ENCODE results near the gene ERBIN.

Gene ERBIN, protein sequence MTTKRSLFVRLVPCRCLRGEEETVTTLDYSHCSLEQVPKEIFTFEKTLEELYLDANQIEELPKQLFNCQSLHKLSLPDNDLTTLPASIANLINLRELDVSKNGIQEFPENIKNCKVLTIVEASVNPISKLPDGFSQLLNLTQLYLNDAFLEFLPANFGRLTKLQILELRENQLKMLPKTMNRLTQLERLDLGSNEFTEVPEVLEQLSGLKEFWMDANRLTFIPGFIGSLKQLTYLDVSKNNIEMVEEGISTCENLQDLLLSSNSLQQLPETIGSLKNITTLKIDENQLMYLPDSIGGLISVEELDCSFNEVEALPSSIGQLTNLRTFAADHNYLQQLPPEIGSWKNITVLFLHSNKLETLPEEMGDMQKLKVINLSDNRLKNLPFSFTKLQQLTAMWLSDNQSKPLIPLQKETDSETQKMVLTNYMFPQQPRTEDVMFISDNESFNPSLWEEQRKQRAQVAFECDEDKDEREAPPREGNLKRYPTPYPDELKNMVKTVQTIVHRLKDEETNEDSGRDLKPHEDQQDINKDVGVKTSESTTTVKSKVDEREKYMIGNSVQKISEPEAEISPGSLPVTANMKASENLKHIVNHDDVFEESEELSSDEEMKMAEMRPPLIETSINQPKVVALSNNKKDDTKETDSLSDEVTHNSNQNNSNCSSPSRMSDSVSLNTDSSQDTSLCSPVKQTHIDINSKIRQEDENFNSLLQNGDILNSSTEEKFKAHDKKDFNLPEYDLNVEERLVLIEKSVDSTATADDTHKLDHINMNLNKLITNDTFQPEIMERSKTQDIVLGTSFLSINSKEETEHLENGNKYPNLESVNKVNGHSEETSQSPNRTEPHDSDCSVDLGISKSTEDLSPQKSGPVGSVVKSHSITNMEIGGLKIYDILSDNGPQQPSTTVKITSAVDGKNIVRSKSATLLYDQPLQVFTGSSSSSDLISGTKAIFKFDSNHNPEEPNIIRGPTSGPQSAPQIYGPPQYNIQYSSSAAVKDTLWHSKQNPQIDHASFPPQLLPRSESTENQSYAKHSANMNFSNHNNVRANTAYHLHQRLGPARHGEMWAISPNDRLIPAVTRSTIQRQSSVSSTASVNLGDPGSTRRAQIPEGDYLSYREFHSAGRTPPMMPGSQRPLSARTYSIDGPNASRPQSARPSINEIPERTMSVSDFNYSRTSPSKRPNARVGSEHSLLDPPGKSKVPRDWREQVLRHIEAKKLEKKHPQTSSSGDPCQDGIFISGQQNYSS (N-terminal part only)

DNA sequence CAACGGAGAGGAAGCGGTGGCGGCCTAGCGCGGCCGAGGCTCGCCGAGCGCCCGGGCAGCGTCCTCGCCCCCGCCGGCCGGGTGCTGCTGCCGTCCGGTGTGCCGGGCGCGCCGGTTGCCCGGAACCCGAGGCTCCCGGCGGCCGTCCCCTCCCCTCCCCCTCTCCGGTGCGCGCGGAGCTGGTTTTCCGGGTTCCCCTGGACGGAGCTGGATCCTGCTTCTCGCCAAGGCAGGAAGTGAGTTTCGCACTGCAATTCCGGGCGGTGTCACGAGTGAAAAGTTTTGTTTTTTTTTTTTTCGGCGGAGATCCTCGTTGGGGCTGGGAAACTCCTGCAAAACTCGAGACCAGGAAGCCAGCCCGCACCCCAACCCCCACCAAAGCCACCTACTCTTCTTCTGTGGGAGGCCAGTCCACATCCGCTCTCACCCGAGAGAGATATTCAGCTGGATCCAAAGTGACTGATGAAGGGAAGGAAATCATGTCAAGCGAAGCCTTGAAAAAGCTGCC lies at the start of gene ERBIN:
TSS of gene ERBIN (plus strand) at position 300 of the 508 bp plus-strand sequence. CDS start 66,144 bp downstream, outside the sequence.
- no peak for TF ChIP-seq GATA3 (IDR thresholded peaks at IDR 0.05; ENCODE audit: low read depth, low read length)
- TF ChIP-seq GATA2 (IDR thresholded peaks at IDR 0.05; ENCODE audit: low read depth, low read length) = no peak

DNA sequence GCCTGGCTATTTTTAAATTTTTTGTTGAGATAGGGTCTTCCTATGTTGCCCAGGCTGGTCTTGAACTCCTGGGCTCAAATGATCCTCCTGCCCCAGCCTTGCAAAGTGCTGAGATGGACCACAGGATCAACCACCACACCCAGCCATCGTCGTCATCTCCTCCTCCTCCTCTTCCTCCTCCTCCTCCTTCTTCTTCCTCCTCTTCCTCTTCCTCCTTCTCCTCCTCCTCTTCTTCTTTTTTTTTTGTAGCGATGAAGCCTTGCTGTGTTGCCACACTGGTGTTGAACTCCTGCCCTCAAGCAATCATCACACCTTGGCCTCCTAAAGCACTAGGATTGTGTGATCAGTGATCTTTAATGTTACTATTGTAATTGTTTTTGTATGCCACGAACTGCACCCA lies 49.4 kb upstream of the ERBIN start:
- TF ChIP-seq GATA3 (IDR thresholded peaks at IDR 0.05; ENCODE audit: low read depth, low read length) (no peak), GATA2 (IDR thresholded peaks at IDR 0.05; ENCODE audit: low read depth, low read length) (no peak)

DNA sequence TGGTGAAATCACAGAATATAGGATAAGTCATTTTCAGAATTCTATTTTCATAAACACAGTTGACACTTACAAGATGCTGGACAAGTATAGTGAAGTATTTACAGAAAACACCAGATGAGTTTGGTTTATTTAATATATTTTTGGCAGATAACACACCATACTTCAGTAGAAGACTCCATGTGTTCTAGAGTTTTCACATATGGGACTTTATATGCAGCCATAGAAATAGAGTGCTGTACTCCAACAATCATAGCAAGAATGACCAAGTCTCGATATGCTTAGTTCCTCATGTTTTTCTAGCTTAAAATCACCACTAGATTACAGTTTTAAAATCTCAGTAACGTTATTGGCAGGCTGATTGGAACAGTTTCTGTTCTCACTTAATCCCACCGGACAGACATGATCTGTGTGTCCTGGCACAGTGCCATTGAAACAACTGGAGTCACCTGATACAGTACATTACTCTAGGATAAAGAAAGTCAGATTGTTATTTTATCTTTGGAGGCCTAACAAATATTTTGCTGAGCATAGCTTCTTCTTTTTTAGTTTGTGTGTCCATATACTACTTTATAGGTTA lies 45.8 kb upstream of the ERBIN start:
- no peak for TF ChIP-seq GATA3 (IDR thresholded peaks at IDR 0.05; ENCODE audit: low read depth, low read length)
- no peak for TF ChIP-seq GATA2 (IDR thresholded peaks at IDR 0.05; ENCODE audit: low read depth, low read length)

DNA sequence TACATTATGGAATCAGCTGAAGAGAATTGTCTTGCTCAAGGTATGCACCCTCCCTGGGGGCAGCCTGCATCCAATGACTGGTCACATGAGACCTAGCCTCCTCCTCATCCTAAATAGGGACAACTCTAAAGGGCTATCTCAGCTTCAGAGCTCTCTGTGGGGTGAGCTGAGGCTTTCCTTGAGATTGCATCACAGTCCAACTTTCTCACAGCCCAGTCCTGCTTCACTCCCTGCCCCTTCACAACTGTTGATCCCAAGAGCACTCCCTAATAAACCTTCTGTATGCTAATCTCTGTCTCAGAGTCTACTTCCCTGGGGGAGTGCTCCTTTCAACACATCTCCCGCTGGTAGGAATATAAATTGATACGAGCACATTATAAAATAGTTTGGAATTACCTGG lies 44.1 kb upstream of the ERBIN start:
- no peak for TF ChIP-seq GATA3 (IDR thresholded peaks at IDR 0.05; ENCODE audit: low read depth, low read length)
- no peak for TF ChIP-seq GATA2 (IDR thresholded peaks at IDR 0.05; ENCODE audit: low read depth, low read length)

DNA sequence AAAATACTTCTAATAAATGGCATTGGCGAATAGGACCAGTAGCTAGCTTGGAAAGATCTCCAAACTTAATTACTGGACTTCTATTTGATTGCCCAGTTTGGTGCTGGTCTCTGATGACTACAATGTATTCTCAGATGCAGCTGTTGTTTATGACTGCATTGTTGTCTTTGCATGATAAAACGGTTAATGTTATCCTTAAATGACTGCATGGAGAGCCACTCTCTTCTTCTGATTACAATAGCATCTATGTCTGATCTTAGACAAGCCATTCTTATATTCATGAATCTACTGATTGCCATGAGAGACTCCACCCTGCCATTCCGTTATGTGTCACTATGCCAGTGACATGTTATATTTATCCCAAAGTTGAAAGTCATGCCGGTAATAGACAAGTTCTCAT lies 42.9 kb upstream of the ERBIN start:
- TF ChIP-seq GATA3 (IDR thresholded peaks at IDR 0.05; ENCODE audit: low read depth, low read length) (no peak), GATA2 (IDR thresholded peaks at IDR 0.05; ENCODE audit: low read depth, low read length) (no peak)

DNA sequence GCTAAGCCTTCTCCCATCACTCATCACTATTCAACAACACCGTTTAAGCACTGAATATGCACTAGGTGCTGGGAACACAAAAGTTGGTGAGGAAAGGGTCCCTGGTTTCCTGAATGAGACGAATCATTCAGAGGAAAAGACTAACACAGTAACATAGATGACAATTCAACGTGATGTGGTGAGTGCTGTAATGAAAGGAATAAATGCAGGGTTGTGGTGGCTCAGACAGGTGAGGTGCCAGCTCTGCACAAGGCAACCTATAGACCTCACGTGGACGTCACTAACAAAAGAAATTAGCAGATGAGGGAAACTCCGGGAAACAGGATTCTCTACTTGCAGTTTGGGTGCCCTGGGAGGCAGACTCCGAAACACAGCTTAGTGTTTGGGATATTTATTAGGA lies 40.0 kb upstream of the ERBIN start:
- no peak for TF ChIP-seq GATA2 (IDR thresholded peaks at IDR 0.05; ENCODE audit: low read depth, low read length)
- no peak for TF ChIP-seq GATA3 (IDR thresholded peaks at IDR 0.05; ENCODE audit: low read depth, low read length)

DNA sequence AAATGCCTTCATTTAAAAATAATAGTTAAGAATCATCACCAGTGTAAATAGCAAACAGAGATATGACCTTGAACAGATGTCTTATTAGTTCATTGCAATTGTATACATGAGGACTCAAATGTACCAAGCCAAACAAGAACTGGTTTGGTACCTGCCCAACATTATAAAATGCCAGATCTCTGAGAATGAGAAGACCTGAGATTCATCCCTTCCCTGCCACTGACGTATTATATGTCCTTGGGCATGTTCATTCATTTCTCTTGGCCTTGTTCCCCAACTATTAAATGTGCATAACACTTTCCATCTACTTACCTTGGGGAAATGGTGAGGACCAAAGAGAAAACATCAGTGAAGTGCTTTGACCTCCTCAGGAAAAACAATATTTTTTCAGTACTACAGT lies 33.6 kb upstream of the ERBIN start:
- TF ChIP-seq GATA3 (IDR thresholded peaks at IDR 0.05; ENCODE audit: low read depth, low read length) (no peak), GATA2 (IDR thresholded peaks at IDR 0.05; ENCODE audit: low read depth, low read length) (no peak)

DNA sequence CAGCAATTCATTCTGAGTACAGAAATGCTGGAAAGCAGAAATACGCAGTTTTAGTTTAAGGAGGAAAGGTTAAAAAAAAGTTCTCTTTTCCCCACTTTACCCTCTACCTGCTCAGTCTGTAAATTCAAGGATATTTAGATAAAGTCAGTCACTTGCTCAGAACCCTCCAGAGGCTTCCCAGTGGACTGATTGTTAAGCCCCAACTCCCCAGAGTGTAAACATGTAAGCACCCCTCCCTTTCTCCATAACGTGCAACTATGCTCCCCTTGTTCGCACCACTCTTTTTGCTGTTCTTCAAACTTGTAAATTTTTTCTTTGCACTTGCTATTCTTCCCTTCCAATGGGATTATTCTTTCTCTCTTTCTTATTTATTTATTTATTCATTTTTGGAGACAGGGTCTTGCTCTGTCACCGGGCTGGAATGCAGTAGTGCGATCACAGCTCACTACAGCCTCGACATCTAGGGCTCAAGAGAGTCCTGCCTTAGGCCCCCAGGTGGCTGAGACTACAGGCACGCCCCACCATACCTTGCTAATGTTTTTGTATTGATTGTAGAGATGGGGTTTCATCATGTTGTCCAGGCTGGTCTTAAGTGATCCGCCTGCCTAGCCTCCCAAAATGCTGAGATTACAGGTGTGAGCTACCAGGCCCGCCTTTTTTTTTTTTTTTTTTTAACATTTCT lies 32.5 kb upstream of the ERBIN start:
- no peak for TF ChIP-seq GATA2 (IDR thresholded peaks at IDR 0.05; ENCODE audit: low read depth, low read length)
- no peak for TF ChIP-seq GATA3 (IDR thresholded peaks at IDR 0.05; ENCODE audit: low read depth, low read length)

DNA sequence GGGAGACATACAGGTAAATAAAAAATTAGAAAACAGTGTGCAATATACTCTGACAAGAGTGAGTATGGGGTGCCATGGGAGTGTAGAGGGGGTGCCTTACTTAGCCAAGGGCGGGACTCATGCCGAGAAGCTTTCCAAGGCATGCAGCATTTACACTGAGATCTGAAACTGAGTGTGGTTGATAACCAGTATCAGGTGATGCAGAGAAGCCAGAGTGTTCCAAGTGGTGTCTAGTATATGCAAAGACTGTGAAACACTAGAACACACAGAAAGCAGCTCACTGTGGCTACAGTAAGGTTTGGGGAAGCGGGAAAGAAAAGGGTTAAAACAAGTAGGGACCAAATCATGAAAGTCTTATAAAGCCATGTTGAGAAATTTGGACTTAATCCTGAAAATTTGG lies 30.5 kb upstream of the ERBIN start:
- TF ChIP-seq GATA3 (IDR thresholded peaks at IDR 0.05; ENCODE audit: low read depth, low read length) (no peak), GATA2 (IDR thresholded peaks at IDR 0.05; ENCODE audit: low read depth, low read length) (no peak)

DNA sequence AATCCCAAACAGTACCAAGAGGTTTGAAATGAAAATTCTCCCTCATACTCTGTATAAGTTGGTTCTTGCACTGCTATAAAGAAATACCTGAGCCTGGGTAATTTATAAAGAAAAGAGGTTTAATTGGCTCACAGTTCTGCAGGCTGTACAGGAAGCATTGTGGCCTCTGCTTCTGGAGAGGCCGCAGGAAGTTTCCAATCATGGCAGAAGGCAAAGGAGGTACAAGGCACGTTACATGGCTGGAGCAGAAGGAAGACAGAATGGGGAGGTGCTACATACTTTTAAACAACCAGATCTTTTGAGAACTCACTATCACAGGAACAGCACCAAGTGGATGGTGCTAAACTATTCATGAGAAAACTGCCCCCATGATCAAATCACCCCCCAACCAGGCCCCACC lies 25.6 kb upstream of the ERBIN start:
- no peak for TF ChIP-seq GATA2 (IDR thresholded peaks at IDR 0.05; ENCODE audit: low read depth, low read length)
- no peak for TF ChIP-seq GATA3 (IDR thresholded peaks at IDR 0.05; ENCODE audit: low read depth, low read length)

DNA sequence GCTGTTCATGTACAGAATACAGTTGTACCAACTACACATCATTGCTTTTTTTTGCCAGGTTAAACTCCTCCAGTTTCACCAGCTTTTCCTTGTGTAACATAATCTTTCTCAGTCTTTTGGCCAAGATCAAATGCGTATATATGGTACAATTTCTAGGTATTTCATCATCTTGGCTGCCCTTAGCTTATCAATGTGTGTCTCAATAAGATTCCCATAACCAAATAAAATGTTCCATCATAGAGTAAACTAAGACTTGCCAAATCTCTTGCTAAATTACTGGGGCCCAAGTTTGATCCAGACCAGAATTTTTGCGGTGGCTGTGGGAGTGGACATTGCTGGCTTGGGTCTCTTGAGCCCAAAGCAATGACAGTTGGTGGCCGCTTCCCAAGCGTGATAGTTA lies 24.3 kb upstream of the ERBIN start:
- TF ChIP-seq GATA3 (IDR thresholded peaks at IDR 0.05; ENCODE audit: low read depth, low read length) = no peak
- TF ChIP-seq GATA2 (IDR thresholded peaks at IDR 0.05; ENCODE audit: low read depth, low read length) = no peak

DNA sequence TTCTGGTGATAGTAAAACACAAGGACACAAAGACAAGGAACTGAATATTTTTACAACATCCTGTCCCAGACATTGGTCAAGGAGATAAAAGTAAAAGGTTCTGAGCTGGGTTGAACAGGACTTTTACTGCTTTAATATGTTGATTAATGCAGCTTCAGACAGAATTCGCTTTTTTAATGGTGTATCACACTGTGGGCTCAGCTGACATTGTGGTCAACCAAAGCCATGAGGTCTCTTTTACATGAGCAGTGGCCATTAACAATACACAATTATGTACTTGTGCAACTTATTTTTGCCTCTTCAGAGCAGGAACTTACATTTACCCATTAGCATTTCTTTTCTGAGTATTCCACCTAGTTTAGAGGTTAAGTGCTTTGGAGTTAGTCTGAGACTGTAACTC lies 22.8 kb upstream of the ERBIN start:
- no peak for TF ChIP-seq GATA3 (IDR thresholded peaks at IDR 0.05; ENCODE audit: low read depth, low read length)
- TF ChIP-seq GATA2 (IDR thresholded peaks at IDR 0.05; ENCODE audit: low read depth, low read length) = no peak

DNA sequence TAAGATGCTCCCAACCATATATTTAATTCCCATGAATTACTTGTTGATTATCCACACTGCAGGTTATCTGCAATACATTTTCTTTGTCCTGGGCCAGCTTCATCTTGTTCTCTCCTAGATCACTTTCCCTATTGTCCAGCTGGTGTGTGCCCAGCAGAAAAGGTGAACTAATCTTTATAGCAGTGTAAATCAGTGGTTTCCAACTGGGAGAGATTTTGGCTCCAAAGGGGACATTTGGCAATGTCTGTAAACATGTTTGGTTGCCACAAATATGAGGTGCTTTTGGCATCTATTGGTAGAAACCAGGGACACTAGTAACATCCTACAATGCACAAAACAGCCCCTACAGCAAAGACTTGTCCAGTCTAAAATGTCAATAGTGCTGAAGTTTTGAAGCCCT lies 20.1 kb upstream of the ERBIN start:
- no peak for TF ChIP-seq GATA3 (IDR thresholded peaks at IDR 0.05; ENCODE audit: low read depth, low read length)
- TF ChIP-seq GATA2 (IDR thresholded peaks at IDR 0.05; ENCODE audit: low read depth, low read length) = no peak

Data from SH-SY5Y (cell line).